Activated naive CD8-positive, alpha-beta T cell treated with anti-CD3 and anti-CD28 coated beads, Interleukin-2, amount 10 ng/mL, durations not matched to agents 7 days and 5 days (primary cell): ENCODE measurements around the gene SIPA1L3. TPM values are rescaled to one million over a fixed set of nuclear protein-coding genes. Genes with fewer than 3 reads are reported as not detected.
"Not testable (repeated sequence)": the region's sequence is repeated elsewhere in the genome, so short reads cannot be mapped to it uniquely, and the experiment has no call there.

Experiments
- ATAC-seq: fragments of 150-1000 bp; cut with Tn5 transposase; one replicate; pipeline ENCODE4 v1.10.0; 2021; ENCODE audit warnings: low read depth, moderate library complexity
- POLR2A ChIA-PET: fragments of 350-600 bp; sonication (Branson Sonifier 250); formaldehyde crosslinking; loops from one replicate; lab custom pipeline; 2021; ENCODE audit warnings: antibody characterized with exemption; lab: Charles Lee
- DNase-seq: peaks from one replicate; pipeline ENCODE4 v3.0.0; 2021
- H3K27ac Mint-ChIP-seq: one replicate; pipeline ENCODE4 v1.8.0; 2022; ENCODE audit warnings: mild to moderate bottlenecking, mixed read lengths
- H3K27me3 Mint-ChIP-seq: one replicate; pipeline ENCODE4 v1.8.0; 2022; ENCODE audit warnings: mild to moderate bottlenecking, moderate library complexity, mixed read lengths
- H3K36me3 Mint-ChIP-seq: one replicate; pipeline ENCODE4 v1.8.0; 2021; ENCODE audit warnings: mild to moderate bottlenecking, mixed read lengths
- H3K4me1 Mint-ChIP-seq: one replicate; pipeline ENCODE4 v1.8.0; 2021; ENCODE audit warnings: mixed read lengths
- H3K4me3 Mint-ChIP-seq: one replicate; pipeline ENCODE4 v1.8.0; 2022; ENCODE audit warnings: mild to moderate bottlenecking, moderate library complexity, mixed read lengths
- H3K9me3 Mint-ChIP-seq: one replicate; pipeline ENCODE4 v1.8.0; 2021; ENCODE audit warnings: mixed read lengths
- total RNA-seq, 2 experiments: library from RNA; stranded (reverse); gene quantifications; one replicate each; pipeline ENCODE4 v1.2.3, GENCODE V29; 2021

SIPA1L3 gene
- total RNA-seq, 2 experiments from 2014 or later = 20.3 to 24.6 TPM

- Mint-ChIP-seq H3K27ac (no peak overlapping the region), H3K9me3 (no peaks in the 10 kb centered on the region), H3K27me3 (no peaks in the 10 kb centered on the region), H3K4me3 (no peak overlapping the region), H3K4me1 (no peaks in the 10 kb centered on the region), H3K36me3 (no peaks in the 10 kb centered on the region)
- DNase-seq (no peak), ATAC-seq (no peak)
- POLR2A ChIA-PET = no interaction called here
Measured at GRCh38 chr19:38023671-38024541, 116.9 kb downstream of the SIPA1L3 start.

- Mint-ChIP-seq H3K27me3 (no peaks in the 10 kb centered on the region), H3K4me3 (no peak overlapping the region), H3K36me3 (peaks cover 1% of the 10 kb centered on the region), H3K4me1 (no peaks in the 10 kb centered on the region), H3K27ac (no peak overlapping the region), H3K9me3 (no peaks in the 10 kb centered on the region)
- ATAC-seq = no peak
- POLR2A ChIA-PET = no interaction called here
- DNase-seq = no peak
Measured at GRCh38 chr19:38024992-38025908, 118.2 kb downstream of the SIPA1L3 start.

GRCh38 chr19:38025909-38026307 lies 118.9 kb downstream of the SIPA1L3 start:
- Mint-ChIP-seq H3K27me3 (no peaks in the 10 kb centered on the region), H3K36me3 (peaks cover 1% of the 10 kb centered on the region), H3K9me3 (no peaks in the 10 kb centered on the region), H3K4me1 (no peaks in the 10 kb centered on the region), H3K4me3 (no peak overlapping the region), H3K27ac (no peak overlapping the region)
- DNase-seq (no peak), ATAC-seq (no peak)
- POLR2A ChIA-PET = no interaction called here

GRCh38 chr19:38028913-38029510 lies 122.0 kb downstream of the SIPA1L3 start:
- H3K4me1 Mint-ChIP-seq = no peaks in the 10 kb centered on the region
- no peaks in the 10 kb centered on the region for H3K9me3 Mint-ChIP-seq
- H3K27ac Mint-ChIP-seq = no peak overlapping the region
- ATAC-seq (no peak), DNase-seq (no peak)
- H3K27me3 Mint-ChIP-seq = no peaks in the 10 kb centered on the region
- POLR2A ChIA-PET = no interaction called here
- no peak overlapping the region for H3K4me3 Mint-ChIP-seq
- peaks cover 7% of the 10 kb centered on the region for H3K36me3 Mint-ChIP-seq

GRCh38 chr19:38030001-38030400 lies 123.0 kb downstream of the SIPA1L3 start:
- H3K27ac Mint-ChIP-seq, H3K27me3 Mint-ChIP-seq, H3K9me3 Mint-ChIP-seq, H3K4me3 Mint-ChIP-seq, H3K4me1 Mint-ChIP-seq, DNase-seq, ATAC-seq, POLR2A ChIA-PET, H3K36me3 Mint-ChIP-seq: not testable (repeated sequence)

- Mint-ChIP-seq H3K4me1 (no peaks in the 10 kb centered on the region), H3K27me3 (no peaks in the 10 kb centered on the region), H3K27ac (no peak overlapping the region), H3K36me3 (peaks cover 7% of the 10 kb centered on the region), H3K9me3 (no peaks in the 10 kb centered on the region), H3K4me3 (no peak overlapping the region)
- no peak for DNase-seq
- POLR2A ChIA-PET = no interaction called here
- no peak for ATAC-seq
Measured at GRCh38 chr19:38030686-38031422, 123.8 kb downstream of the SIPA1L3 start.

- no peaks in the 10 kb centered on the region for H3K9me3 Mint-ChIP-seq
- peaks cover 7% of the 10 kb centered on the region for H3K36me3 Mint-ChIP-seq
- no peak for ATAC-seq
- H3K27me3 Mint-ChIP-seq = no peaks in the 10 kb centered on the region
- POLR2A ChIA-PET = no interaction called here
- H3K4me1 Mint-ChIP-seq = no peaks in the 10 kb centered on the region
- no peak for DNase-seq
- no peak overlapping the region for H3K4me3 Mint-ChIP-seq
- no peak overlapping the region for H3K27ac Mint-ChIP-seq
Measured at GRCh38 chr19:38031423-38031770, 124.4 kb downstream of the SIPA1L3 start.

GRCh38 chr19:38032151-38032550 lies 125.1 kb downstream of the SIPA1L3 start:
- POLR2A ChIA-PET = no interaction called here
- ATAC-seq = no peak
- Mint-ChIP-seq H3K4me3 (no peak overlapping the region), H3K9me3 (no peaks in the 10 kb centered on the region), H3K4me1 (no peaks in the 10 kb centered on the region), H3K27ac (no peak overlapping the region), H3K36me3 (peaks cover 7% of the 10 kb centered on the region), H3K27me3 (no peaks in the 10 kb centered on the region)
- DNase-seq = no peak

GRCh38 chr19:38032951-38033350 lies 125.9 kb downstream of the SIPA1L3 start:
- Mint-ChIP-seq H3K9me3 (no peaks in the 10 kb centered on the region), H3K27me3 (no peaks in the 10 kb centered on the region), H3K36me3 (peaks cover 7% of the 10 kb centered on the region), H3K4me1 (no peaks in the 10 kb centered on the region), H3K27ac (no peak overlapping the region), H3K4me3 (no peak overlapping the region)
- ATAC-seq = no peak
- POLR2A ChIA-PET = no interaction called here
- no peak for DNase-seq

- no peaks in the 10 kb centered on the region for H3K4me1 Mint-ChIP-seq
- peaks cover 7% of the 10 kb centered on the region for H3K36me3 Mint-ChIP-seq
- DNase-seq (no peak), ATAC-seq (no peak)
- H3K9me3 Mint-ChIP-seq = no peaks in the 10 kb centered on the region
- H3K4me3 Mint-ChIP-seq = no peak overlapping the region
- POLR2A ChIA-PET = no interaction called here
- H3K27ac Mint-ChIP-seq = no peak overlapping the region
- no peaks in the 10 kb centered on the region for H3K27me3 Mint-ChIP-seq
Measured at GRCh38 chr19:38033658-38034491, 126.9 kb downstream of the SIPA1L3 start.

GRCh38 chr19:38034492-38034860 lies 127.5 kb downstream of the SIPA1L3 start:
- H3K9me3 Mint-ChIP-seq = no peaks in the 10 kb centered on the region
- DNase-seq = no peak
- no peaks in the 10 kb centered on the region for H3K27me3 Mint-ChIP-seq
- no peak overlapping the region for H3K4me3 Mint-ChIP-seq
- POLR2A ChIA-PET = no interaction called here
- H3K4me1 Mint-ChIP-seq = no peaks in the 10 kb centered on the region
- H3K36me3 Mint-ChIP-seq = peaks cover 7% of the 10 kb centered on the region
- H3K27ac Mint-ChIP-seq = no peak overlapping the region
- ATAC-seq = no peak
